Activated naive CD4-positive, alpha-beta T cell treated with anti-CD3 and anti-CD28 coated beads, Interleukin-2, amount 10 ng/mL, durations not matched to agents 7 days and 5 days (primary cell): ENCODE results near the gene DGKZ.

Source experiments
- CTCF ChIA-PET: fragments of 350-600 bp; sonication (Branson Sonifier 250); formaldehyde crosslinking; loops from one replicate; lab custom pipeline; 2021; ENCODE audit warnings: antibody characterized with exemption; lab: Charles Lee
- DNase-seq: peaks from one replicate; pipeline ENCODE4 v3.0.0-alpha.2; 2020
- H3K27ac Mint-ChIP-seq: one replicate; pipeline ENCODE4 v1.8.0; 2021; ENCODE audit warnings: mild to moderate bottlenecking, moderate library complexity, mixed read lengths
- H3K27me3 Mint-ChIP-seq: one replicate; pipeline ENCODE4 v1.8.0; 2021; ENCODE audit warnings: mild to moderate bottlenecking, mixed read lengths
- H3K36me3 Mint-ChIP-seq: one replicate; pipeline ENCODE4 v1.8.0; 2021; ENCODE audit warnings: mixed read lengths
- H3K4me1 Mint-ChIP-seq: one replicate; pipeline ENCODE4 v1.8.0; 2021; ENCODE audit warnings: mixed read lengths
- H3K4me3 Mint-ChIP-seq: one replicate; pipeline ENCODE4 v1.8.0; 2021; ENCODE audit warnings: mild to moderate bottlenecking, moderate library complexity, mixed read lengths
- H3K9me3 Mint-ChIP-seq: one replicate; pipeline ENCODE4 v1.8.0; 2021; ENCODE audit warnings: mixed read lengths

Gene DGKZ

DNA sequence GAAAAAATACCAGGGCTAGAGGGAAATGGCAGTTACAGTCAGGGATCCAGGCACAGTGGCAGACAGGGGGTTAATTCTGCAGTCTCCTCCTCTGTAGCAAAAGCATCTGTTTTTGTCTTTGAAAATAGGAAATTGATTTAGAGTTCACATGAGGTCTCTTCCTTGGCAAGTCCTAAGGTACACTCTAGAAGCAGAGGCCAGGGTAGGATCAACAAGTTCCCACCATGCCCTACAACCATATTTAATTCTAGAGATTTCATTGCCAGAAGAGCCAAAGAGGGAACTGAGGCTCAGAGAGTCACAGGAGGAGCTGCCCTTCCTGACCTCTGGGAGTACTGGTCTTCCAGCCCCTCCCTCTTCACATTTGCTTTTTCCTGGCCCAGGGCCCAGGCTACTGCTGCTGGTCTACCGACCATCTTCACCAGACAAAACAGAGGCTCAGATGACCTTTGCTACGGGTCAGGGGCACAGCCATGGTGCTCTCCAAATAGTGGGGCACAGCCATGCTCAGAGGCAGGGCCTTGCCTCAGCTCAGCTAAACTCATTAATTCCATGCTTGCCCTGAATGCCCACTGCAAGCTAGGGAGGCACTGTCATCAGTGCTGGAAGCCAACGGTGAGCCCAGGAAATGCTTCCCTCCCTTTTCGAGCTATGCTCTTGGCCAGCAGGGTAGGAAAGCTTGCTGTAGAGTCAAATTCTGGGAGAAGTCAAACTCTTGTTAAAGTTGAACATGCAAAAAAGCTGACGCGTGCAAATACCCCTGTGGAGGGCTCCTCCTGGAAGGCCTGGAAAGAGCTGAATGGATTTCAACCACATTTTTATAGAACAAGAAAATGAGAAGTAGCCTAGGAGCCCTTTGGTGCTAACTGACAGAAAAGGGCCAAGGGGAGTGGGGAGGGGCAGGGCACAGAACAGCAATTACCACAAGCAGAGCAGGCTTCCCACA lies 56.0 kb downstream of the DGKZ start:
- no peaks in the 10 kb centered on the region for H3K9me3 Mint-ChIP-seq
- H3K27ac Mint-ChIP-seq: no peak overlapping the region
- no peaks in the 10 kb centered on the region for H3K27me3 Mint-ChIP-seq
- DNase-seq: no peak
- H3K4me3 Mint-ChIP-seq: no peak overlapping the region
- CTCF ChIA-PET: no interaction called here
- no peaks in the 10 kb centered on the region for H3K4me1 Mint-ChIP-seq
- H3K36me3 Mint-ChIP-seq: peaks cover 17% of the 10 kb centered on the region

- CTCF ChIA-PET: no interaction called here
- Mint-ChIP-seq H3K36me3 (peaks cover 20% of the 10 kb centered on the region), H3K4me3 (no peak overlapping the region), H3K9me3 (no peaks in the 10 kb centered on the region), H3K27me3 (no peaks in the 10 kb centered on the region), H3K4me1 (no peaks in the 10 kb centered on the region), H3K27ac (no peak overlapping the region)
- DNase-seq: no peak
Measured at GRCh38 chr11:46404476-46405017, 57.3 kb downstream of the DGKZ start.

GRCh38 chr11:46407635-46408034 lies 60.4 kb downstream of the DGKZ start:
- DNase-seq: no peak
- H3K4me3 Mint-ChIP-seq: no peak overlapping the region
- no peaks in the 10 kb centered on the region for H3K4me1 Mint-ChIP-seq
- H3K27me3 Mint-ChIP-seq: no peaks in the 10 kb centered on the region
- peaks cover 26% of the 10 kb centered on the region for H3K36me3 Mint-ChIP-seq
- CTCF ChIA-PET: no interaction called here
- H3K9me3 Mint-ChIP-seq: no peaks in the 10 kb centered on the region
- no peak overlapping the region for H3K27ac Mint-ChIP-seq

- H3K4me1 Mint-ChIP-seq: peaks cover 4% of the 10 kb centered on the region
- no peaks in the 10 kb centered on the region for H3K9me3 Mint-ChIP-seq
- no peak overlapping the region for H3K27ac Mint-ChIP-seq
- peaks cover 22% of the 10 kb centered on the region for H3K36me3 Mint-ChIP-seq
- H3K4me3 Mint-ChIP-seq: no peak overlapping the region
- no peak for DNase-seq
- H3K27me3 Mint-ChIP-seq: no peaks in the 10 kb centered on the region
- CTCF ChIA-PET: no interaction called here
Measured at GRCh38 chr11:46408407-46408986, 61.2 kb downstream of the DGKZ start.

DNA sequence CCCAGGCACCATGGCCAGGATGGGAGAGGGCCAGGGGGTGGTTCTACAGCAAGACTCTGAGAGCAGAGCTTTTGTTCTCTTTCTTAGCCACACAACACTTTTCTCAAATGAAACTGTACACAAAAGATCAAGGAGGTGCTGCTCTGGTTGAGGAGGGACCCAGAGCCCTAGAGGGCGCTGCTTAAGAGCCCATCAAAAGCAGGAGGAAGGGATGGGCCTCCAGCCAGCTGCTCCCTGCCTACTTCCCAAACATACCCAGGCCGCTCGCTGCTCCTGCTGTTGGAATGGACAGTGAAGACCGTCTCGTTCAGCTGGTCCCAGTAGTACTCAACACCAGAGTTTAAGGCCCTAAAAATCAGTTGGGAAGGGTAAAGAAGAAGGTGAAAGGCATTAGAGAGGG lies 62.8 kb downstream of the DGKZ start:
- no peaks in the 10 kb centered on the region for H3K27me3 Mint-ChIP-seq

GRCh38 chr11:46413760-46414465 lies 66.7 kb downstream of the DGKZ start:
- H3K9me3 Mint-ChIP-seq: no peaks in the 10 kb centered on the region
- H3K4me1 Mint-ChIP-seq: peaks cover 21% of the 10 kb centered on the region
- CTCF ChIA-PET: interaction anchor here (2.5 kb wide), 1 partner anchor 76 kb away, joined by 8 read pairs; no protein-coding TSS in a partner anchor
- H3K27ac Mint-ChIP-seq: peak overlapping the region; percentile 8
- peak; percentile 35 for DNase-seq
- no peak overlapping the region for H3K4me3 Mint-ChIP-seq
- peaks cover 32% of the 10 kb centered on the region for H3K36me3 Mint-ChIP-seq
- H3K27me3 Mint-ChIP-seq: no peaks in the 10 kb centered on the region

More for the DNA sequence above, 62.8 kb downstream of the DGKZ start:
- H3K36me3 Mint-ChIP-seq: peaks cover 25% of the 10 kb centered on the region
- peaks cover 18% of the 10 kb centered on the region for H3K4me1 Mint-ChIP-seq
- no peak overlapping the region for H3K4me3 Mint-ChIP-seq
- DNase-seq: no peak
- CTCF ChIA-PET: interaction anchor here (1.1 kb wide), 1 partner anchor 96 kb away, joined by 3 read pairs; no protein-coding TSS in a partner anchor
- no peak overlapping the region for H3K27ac Mint-ChIP-seq
- no peaks in the 10 kb centered on the region for H3K9me3 Mint-ChIP-seq

GRCh38 chr11:46414466-46414796 lies 67.2 kb downstream of the DGKZ start:
- Mint-ChIP-seq H3K4me3 (no peak overlapping the region), H3K36me3 (peaks cover 31% of the 10 kb centered on the region)
- CTCF ChIA-PET: interaction anchor here (2.5 kb wide), 1 partner anchor 76 kb away, joined by 8 read pairs; no protein-coding TSS in a partner anchor

GRCh38 chr11:46414879-46415278 lies 67.6 kb downstream of the DGKZ start:
- CTCF ChIA-PET: no interaction called here

More at GRCh38 chr11:46414466-46414796, 67.2 kb downstream of the DGKZ start:
- Mint-ChIP-seq H3K9me3 (no peaks in the 10 kb centered on the region), H3K4me1 (peaks cover 21% of the 10 kb centered on the region), H3K27me3 (no peaks in the 10 kb centered on the region), H3K27ac (peak overlapping the region; percentile 8)
- no peak for DNase-seq

GRCh38 chr11:46417711-46418110 lies 70.4 kb downstream of the DGKZ start:
- H3K27me3 Mint-ChIP-seq: no peaks in the 10 kb centered on the region
- peaks cover 27% of the 10 kb centered on the region for H3K36me3 Mint-ChIP-seq
- CTCF ChIA-PET: interaction anchor here (1.0 to 1.4 kb wide), 2 partner anchors 39 to 109 kb away, joined by 3 read pairs; no protein-coding TSS in a partner anchor
- no peak overlapping the region for H3K27ac Mint-ChIP-seq
- no peak for DNase-seq
- H3K4me1 Mint-ChIP-seq: peaks cover 21% of the 10 kb centered on the region
- H3K9me3 Mint-ChIP-seq: no peaks in the 10 kb centered on the region
- no peak overlapping the region for H3K4me3 Mint-ChIP-seq

More at GRCh38 chr11:46414879-46415278, 67.6 kb downstream of the DGKZ start:
- H3K4me3 Mint-ChIP-seq: no peak overlapping the region
- H3K9me3 Mint-ChIP-seq: no peaks in the 10 kb centered on the region
- H3K4me1 Mint-ChIP-seq: peaks cover 21% of the 10 kb centered on the region
- no peak for DNase-seq
- H3K27ac Mint-ChIP-seq: no peak overlapping the region
- H3K36me3 Mint-ChIP-seq: peaks cover 29% of the 10 kb centered on the region
- no peaks in the 10 kb centered on the region for H3K27me3 Mint-ChIP-seq

- no peak overlapping the region for H3K27ac Mint-ChIP-seq
- H3K4me3 Mint-ChIP-seq: no peak overlapping the region
- H3K36me3 Mint-ChIP-seq: peaks cover 27% of the 10 kb centered on the region
- no peaks in the 10 kb centered on the region for H3K9me3 Mint-ChIP-seq
- no peak for DNase-seq
- no peaks in the 10 kb centered on the region for H3K27me3 Mint-ChIP-seq
- CTCF ChIA-PET: no interaction called here
- H3K4me1 Mint-ChIP-seq: peaks cover 15% of the 10 kb centered on the region
Measured at GRCh38 chr11:46418751-46419150, 71.5 kb downstream of the DGKZ start.

DNA sequence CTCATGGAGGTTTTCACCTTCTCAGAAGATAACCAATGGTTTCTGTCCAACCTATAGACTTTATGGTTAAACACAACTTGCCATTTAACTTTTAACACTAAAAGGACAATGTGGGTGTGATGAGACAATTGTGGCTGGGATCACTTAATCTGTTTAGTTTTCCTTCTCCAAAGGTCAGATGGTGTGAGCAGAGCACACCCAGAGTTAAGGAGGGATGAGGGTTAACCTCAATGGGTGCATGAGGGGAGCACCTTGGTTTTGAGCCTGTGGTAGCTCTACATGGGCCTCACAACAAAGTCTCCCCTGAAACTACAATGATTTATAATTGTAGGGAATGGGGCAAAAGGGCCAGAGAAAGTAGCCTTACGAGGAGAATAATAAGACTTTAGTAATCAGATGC lies 73.2 kb downstream of the DGKZ start:
- Mint-ChIP-seq H3K27me3 (no peaks in the 10 kb centered on the region), H3K4me3 (no peak overlapping the region), H3K9me3 (no peaks in the 10 kb centered on the region), H3K4me1 (no peaks in the 10 kb centered on the region), H3K36me3 (peaks cover 20% of the 10 kb centered on the region), H3K27ac (no peak overlapping the region)
- CTCF ChIA-PET: no interaction called here
- DNase-seq: no peak

DNA sequence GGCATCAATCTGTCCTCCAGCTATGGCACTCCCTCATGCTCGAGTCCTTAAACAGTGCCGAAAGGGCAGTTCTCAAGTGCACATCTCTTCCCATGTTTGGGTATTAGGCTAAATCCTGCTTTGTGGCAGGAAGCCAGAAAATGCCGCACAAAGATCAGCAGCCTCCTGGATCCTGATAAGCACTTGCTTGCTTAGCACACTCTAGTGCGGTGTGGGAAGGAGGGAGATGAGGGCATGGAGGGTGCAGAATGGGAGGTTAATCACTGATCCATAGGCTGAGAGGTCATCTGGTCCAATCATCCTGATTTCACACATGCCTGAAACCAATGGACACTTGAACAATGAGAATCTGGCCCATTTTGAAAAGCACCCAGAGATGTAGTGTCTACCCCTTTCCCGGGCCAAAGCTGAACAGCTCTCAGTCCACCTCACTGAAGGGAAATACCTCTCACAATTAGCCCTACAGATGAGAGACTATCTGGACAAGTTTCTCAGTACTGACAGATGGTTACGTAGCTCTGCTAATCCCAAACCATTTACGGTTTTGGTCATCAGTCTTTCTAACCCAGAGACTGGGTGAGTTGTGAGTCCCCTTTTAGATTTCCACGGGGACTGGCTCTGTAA lies 74.1 kb downstream of the DGKZ start:
- Mint-ChIP-seq H3K9me3 (no peaks in the 10 kb centered on the region), H3K36me3 (peaks cover 15% of the 10 kb centered on the region), H3K27me3 (no peaks in the 10 kb centered on the region), H3K27ac (no peak overlapping the region), H3K4me1 (no peaks in the 10 kb centered on the region), H3K4me3 (no peak overlapping the region)
- CTCF ChIA-PET: no interaction called here
- no peak for DNase-seq

DNA sequence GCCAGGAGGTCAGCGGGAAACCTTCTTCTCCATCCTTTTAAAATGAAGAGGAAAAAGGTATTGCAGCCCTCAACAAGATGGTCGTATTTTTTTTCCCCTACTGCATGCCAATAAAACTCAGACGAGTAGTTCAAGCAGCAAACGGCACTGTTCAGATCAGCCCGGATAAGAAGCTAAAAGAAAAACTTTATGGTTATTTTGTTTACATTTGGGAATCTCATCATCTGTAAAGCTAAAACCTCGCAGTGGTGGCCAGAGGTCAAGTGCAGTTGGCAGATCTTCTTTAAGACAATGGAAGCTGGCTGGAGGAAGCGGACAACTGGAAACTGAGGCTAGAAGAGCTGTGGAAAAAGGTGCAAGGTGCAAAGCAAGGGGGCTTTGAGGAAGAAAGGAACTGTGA lies 75.3 kb downstream of the DGKZ start:
- H3K9me3 Mint-ChIP-seq: no peaks in the 10 kb centered on the region
- no peaks in the 10 kb centered on the region for H3K27me3 Mint-ChIP-seq
- no peak for DNase-seq
- CTCF ChIA-PET: interaction anchor here (1.2 kb wide), 1 partner anchor 9 kb away, joined by 3 read pairs; no protein-coding TSS in a partner anchor
- H3K4me3 Mint-ChIP-seq: no peak overlapping the region
- H3K4me1 Mint-ChIP-seq: no peaks in the 10 kb centered on the region
- H3K36me3 Mint-ChIP-seq: peaks cover 21% of the 10 kb centered on the region
- H3K27ac Mint-ChIP-seq: no peak overlapping the region
